Measurements from ENCODE around the gene NID1. TPM values are rescaled to one million over a fixed set of nuclear protein-coding genes. Genes with fewer than 3 reads are reported as not detected.

Gene NID1
- total RNA-seq, 1 experiment from 2014 or later: 48.5 TPM

DNA sequence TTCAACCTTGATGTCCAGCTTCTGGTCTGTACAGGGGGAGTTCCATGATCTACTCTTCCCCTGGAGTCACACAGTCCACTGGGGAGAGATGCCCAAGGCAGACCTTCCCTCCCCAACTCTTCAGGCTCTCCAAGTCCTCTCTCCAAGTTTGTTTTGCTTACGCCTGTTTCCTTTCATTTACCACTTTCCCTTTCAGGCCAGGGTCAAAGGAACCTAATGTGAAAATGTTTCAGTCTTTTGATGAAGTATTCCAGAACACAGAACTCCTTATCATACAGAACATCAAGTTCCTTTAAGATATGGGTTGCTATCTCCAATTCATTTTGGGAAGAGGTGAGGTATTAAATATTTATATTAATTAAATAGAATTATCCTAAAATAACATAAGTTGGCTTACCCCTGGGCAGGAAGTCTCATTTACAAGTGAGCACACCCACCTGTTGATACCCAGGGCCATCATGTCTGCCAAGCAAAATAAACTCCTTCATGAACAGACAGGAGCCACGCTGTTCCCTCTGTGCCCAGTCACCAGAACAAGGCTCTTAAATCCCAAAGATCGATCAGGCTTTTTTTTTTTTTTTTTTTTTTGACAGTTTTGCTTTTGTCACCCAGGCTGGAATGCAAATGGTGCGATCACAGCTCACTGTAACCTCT, 116.0 kb downstream of the NID1 start:
- TF ChIP-seq, protein P1, sequence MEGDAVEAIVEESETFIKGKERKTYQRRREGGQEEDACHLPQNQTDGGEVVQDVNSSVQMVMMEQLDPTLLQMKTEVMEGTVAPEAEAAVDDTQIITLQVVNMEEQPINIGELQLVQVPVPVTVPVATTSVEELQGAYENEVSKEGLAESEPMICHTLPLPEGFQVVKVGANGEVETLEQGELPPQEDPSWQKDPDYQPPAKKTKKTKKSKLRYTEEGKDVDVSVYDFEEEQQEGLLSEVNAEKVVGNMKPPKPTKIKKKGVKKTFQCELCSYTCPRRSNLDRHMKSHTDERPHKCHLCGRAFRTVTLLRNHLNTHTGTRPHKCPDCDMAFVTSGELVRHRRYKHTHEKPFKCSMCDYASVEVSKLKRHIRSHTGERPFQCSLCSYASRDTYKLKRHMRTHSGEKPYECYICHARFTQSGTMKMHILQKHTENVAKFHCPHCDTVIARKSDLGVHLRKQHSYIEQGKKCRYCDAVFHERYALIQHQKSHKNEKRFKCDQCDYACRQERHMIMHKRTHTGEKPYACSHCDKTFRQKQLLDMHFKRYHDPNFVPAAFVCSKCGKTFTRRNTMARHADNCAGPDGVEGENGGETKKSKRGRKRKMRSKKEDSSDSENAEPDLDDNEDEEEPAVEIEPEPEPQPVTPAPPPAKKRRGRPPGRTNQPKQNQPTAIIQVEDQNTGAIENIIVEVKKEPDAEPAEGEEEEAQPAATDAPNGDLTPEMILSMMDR (IDR thresholded peaks at IDR 0.05; ENCODE audit: insufficient read depth in 1 of 2, low read depth in 1 of 2, low read length in 1 of 2, severe bottlenecking in 1 of 2, unreplicated experiment in 1 of 2): no peak
- Histone ChIP-seq H3K9me3 (no peaks in the 10 kb centered on the region), H3K4me1 (no peaks in the 10 kb centered on the region), H3K4me3 (ENCODE audit: low read depth, low read length) (no peak overlapping the region), H3K27me3 (replicated peaks; ENCODE audit: control insufficient read depth, insufficient read depth, low read length) (no peaks in the 10 kb centered on the region), H3K36me3 (ENCODE audit: control insufficient read depth, insufficient read depth, low read length) (no peaks in the 10 kb centered on the region)
- Mint-ChIP-seq H3K4me1 (ENCODE audit: low read depth, unreplicated experiment) (peaks cover 10% of the 10 kb centered on the region), H3K9me3 (ENCODE audit: unreplicated experiment) (no peaks in the 10 kb centered on the region), H3K36me3 (ENCODE audit: insufficient read depth, unreplicated experiment) (no peaks in the 10 kb centered on the region), H3K4me3 (ENCODE audit: unreplicated experiment) (no peak overlapping the region), H3K27me3 (ENCODE audit: insufficient read depth, unreplicated experiment) (no peaks in the 10 kb centered on the region), H3K27ac (ENCODE audit: unreplicated experiment) (no peak overlapping the region)
- no TSS peak for BruUV-seq (replicated peaks)
- no peak for DNase-seq
- CTCF ChIA-PET: no interaction called here
- POLR2A ChIA-PET: no interaction called here
- intact Hi-C loops (cut with micrococcal nuclease; ENCODE audit: unreplicated experiment): no loop called here

DNA sequence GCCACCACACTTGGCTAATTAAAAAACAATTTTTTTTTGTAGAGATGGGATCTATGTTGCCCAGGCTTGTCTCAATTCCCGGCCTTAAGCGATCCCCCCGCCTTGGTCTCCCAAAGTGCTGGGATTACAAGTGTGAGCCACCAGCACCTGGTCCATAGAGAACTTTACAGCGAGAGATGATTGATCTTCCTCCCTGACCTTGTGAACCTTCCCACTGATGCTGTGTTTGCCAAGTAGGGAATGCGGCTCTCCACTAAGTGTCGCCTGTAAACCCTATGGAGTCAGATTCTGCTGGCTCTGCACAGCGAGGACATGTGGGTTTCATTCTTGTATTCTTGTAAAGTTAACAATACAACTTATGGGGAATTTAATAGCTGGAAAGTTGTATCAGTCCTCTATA, 116.9 kb downstream of the NID1 start:
- no peak for DNase-seq
- Mint-ChIP-seq H3K4me1 (ENCODE audit: low read depth, unreplicated experiment) (peaks cover 7% of the 10 kb centered on the region), H3K9me3 (ENCODE audit: unreplicated experiment) (no peaks in the 10 kb centered on the region), H3K27me3 (ENCODE audit: insufficient read depth, unreplicated experiment) (no peaks in the 10 kb centered on the region), H3K36me3 (ENCODE audit: insufficient read depth, unreplicated experiment) (no peaks in the 10 kb centered on the region), H3K27ac (ENCODE audit: unreplicated experiment) (no peak overlapping the region), H3K4me3 (ENCODE audit: unreplicated experiment) (no peak overlapping the region)
- Histone ChIP-seq H3K36me3 (ENCODE audit: control insufficient read depth, insufficient read depth, low read length) (no peaks in the 10 kb centered on the region), H3K4me1 (no peaks in the 10 kb centered on the region), H3K9me3 (no peaks in the 10 kb centered on the region), H3K27me3 (replicated peaks; ENCODE audit: control insufficient read depth, insufficient read depth, low read length) (no peaks in the 10 kb centered on the region), H3K4me3 (ENCODE audit: low read depth, low read length) (no peak overlapping the region)
- no TSS peak for BruUV-seq (replicated peaks)
- ChIA-PET POLR2A (no interaction called here), CTCF (interaction anchor here (1.9 kb wide), 1 partner anchor 82 kb away, joined by 5 read pairs; no protein-coding TSS in a partner anchor)
- intact Hi-C loops (cut with micrococcal nuclease; ENCODE audit: unreplicated experiment): no loop called here
- TF ChIP-seq, protein P1 (IDR thresholded peaks at IDR 0.05; ENCODE audit: insufficient read depth in 1 of 2, low read depth in 1 of 2, low read length in 1 of 2, severe bottlenecking in 1 of 2, unreplicated experiment in 1 of 2): no peak

DNA sequence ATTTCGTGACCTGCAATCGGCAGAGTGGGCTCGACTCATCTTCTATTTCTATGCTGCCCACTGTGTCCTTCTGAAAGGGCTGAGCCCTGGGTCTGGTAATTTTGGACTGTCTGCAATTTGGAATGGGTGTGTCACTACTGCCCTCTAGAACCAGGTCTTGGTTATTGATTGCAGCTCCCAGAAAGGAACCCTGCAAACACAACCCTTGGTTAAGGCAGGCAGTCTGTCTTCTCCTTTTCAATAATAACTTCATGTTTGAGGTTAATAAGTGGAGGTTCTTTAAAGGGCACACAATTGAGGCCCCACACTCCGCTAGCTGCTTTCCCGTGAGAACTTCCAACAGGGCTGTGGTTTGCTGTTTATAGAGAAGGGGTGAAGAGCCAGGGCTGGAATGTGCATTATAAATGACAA, 118.3 kb downstream of the NID1 start:
- peak in 1 of 2 experiments; percentile 29 for DNase-seq
- POLR2A ChIA-PET: no interaction called here
- Mint-ChIP-seq H3K4me3 (ENCODE audit: unreplicated experiment) (no peak overlapping the region), H3K36me3 (ENCODE audit: insufficient read depth, unreplicated experiment) (no peaks in the 10 kb centered on the region), H3K27me3 (ENCODE audit: insufficient read depth, unreplicated experiment) (no peaks in the 10 kb centered on the region), H3K9me3 (ENCODE audit: unreplicated experiment) (no peaks in the 10 kb centered on the region), H3K27ac (ENCODE audit: unreplicated experiment) (no peak overlapping the region), H3K4me1 (ENCODE audit: low read depth, unreplicated experiment) (peaks cover 7% of the 10 kb centered on the region)
- BruUV-seq (replicated peaks): no TSS peak
- H3K27me3 ChIP-seq (replicated peaks; ENCODE audit: control insufficient read depth, insufficient read depth, low read length): no peaks in the 10 kb centered on the region
- no peaks in the 10 kb centered on the region for H3K36me3 ChIP-seq (ENCODE audit: control insufficient read depth, insufficient read depth, low read length)
- CTCF ChIA-PET: interaction anchor here (0.6 to 1.9 kb wide), 4 partner anchors 25 to 288 kb away, joined by 3 to 5 read pairs (median 4); no protein-coding TSS in a partner anchor
- TF ChIP-seq, protein P1 (IDR thresholded peaks at IDR 0.05; ENCODE audit: insufficient read depth in 1 of 2, low read depth in 1 of 2, low read length in 1 of 2, severe bottlenecking in 1 of 2, unreplicated experiment in 1 of 2): peak in 1 of 2 experiments; percentile 28
- no peak overlapping the region for H3K4me3 ChIP-seq (ENCODE audit: low read depth, low read length)
- intact Hi-C loops (cut with micrococcal nuclease; ENCODE audit: unreplicated experiment): loop anchor here (1.0 kb wide), 1 partner anchor 80 kb away; the partner anchor contains the start of gene LYST
- no peaks in the 10 kb centered on the region for H3K4me1 ChIP-seq
- H3K9me3 ChIP-seq: no peaks in the 10 kb centered on the region

All from Caco-2 (cell line).